ENCODE measurements around the gene CCDC57. TPM values are rescaled to one million over a fixed set of nuclear protein-coding genes. Genes with fewer than 3 reads are reported as not detected.

CCDC57 gene
- total and polyA plus RNA-seq, 2 of the 4 experiments (the other 2 are of a cell fraction), result 7.3 to 31.3 TPM

DNA sequence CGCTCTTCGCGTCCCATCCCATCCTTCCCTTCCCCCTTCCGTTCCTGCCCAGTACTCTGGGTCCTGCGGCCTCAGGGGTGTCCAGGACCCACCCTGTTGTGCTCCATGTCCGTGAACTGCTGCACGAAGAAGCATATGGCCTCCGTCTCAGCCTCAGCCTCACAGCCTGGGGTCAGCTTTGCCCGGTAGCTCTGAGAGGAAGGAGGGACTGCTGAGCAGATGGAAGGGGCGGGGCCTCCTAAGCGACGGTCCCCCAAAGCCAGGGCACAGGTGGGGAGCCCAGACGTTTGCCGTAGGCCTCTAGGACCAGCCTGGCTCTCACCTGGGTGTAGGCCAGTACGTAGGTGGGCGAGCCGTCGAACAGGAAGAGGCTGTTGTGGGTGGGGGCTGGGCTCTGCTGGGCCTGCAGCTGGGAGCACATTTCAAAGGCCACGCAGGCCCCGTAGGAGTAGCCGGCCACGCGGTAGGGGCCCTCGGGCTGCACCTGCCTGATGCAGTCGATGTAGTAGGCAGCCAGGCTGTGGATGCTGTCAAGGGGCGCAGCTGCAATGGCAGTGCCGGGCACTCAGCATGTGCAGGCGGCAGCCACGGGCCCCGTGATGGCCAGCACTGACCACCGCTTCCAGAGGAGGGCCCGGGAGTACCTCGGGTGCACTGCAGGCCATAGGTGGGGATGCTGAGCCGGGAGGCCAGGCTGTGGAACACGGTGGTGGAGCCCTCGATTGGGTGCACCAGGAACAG is 132.4 kb downstream of the CCDC57 start:
- Histone ChIP-seq H3K4me2 (ENCODE audit: low read depth, low read length) (no peak overlapping the region), H4K5ac (ENCODE audit: low read depth, low read length) (no peak overlapping the region), H2BK120ac (ENCODE audit: low read depth, low read length) (no peak overlapping the region), H3K36me3 (ENCODE audit: control insufficient read depth, insufficient read depth, low read length) (peaks cover 61% of the 10 kb centered on the region), H4K20me1 (ENCODE audit: insufficient read depth, low read length) (no peaks in the 10 kb centered on the region; the same call in 1 of the 2 replicates), H4K8ac (ENCODE audit: low read depth in 2 of 2, low read length in 2 of 2) (no peak overlapping the region), H3K4ac (ENCODE audit: low read depth, low read length) (no peak overlapping the region), H2BK5ac (ENCODE audit: low read depth, low read length, poor library complexity, severe bottlenecking) (no peak overlapping the region), H3K56ac (ENCODE audit: extremely low read depth, insufficient read depth, low read length) (no peak overlapping the region), H3K79me1 (ENCODE audit: low read depth in 1 of 2, low read length in 2 of 2) (no peaks in the 10 kb centered on the region), H4K91ac (ENCODE audit: insufficient read depth, low read depth, low read length) (no peak overlapping the region), H2AFZ (replicated peaks; ENCODE audit: low read length, poor library complexity) (peak overlapping the region; percentile 21), H3K18ac (ENCODE audit: low read depth, low read length) (no peak overlapping the region), H3K27me3 (ENCODE audit: control insufficient read depth, insufficient read depth, low read length) (no peaks in the 10 kb centered on the region), H3K23ac (ENCODE audit: low read depth, low read length) (no peak overlapping the region), H2AK5ac (ENCODE audit: low read depth, low read length) (no peak overlapping the region), H3K9ac (ENCODE audit: low read depth, low read length) (no peak overlapping the region), H2AK9ac (replicated peaks; ENCODE audit: low read depth, low read length, poor library complexity) (no peak overlapping the region), H3K9me1 (ENCODE audit: insufficient read depth, low read length) (no peaks in the 10 kb centered on the region), H3K14ac (replicated peaks; ENCODE audit: low read depth, low read length) (no peak overlapping the region), H3K4me1 (ENCODE audit: control insufficient read depth, insufficient read depth, low read length) (no peaks in the 10 kb centered on the region), H3K9me3 (ENCODE audit: control insufficient read depth, insufficient read depth, low read length) (no peaks in the 10 kb centered on the region), H3K27ac (ENCODE audit: insufficient read depth, low read length) (no peak overlapping the region), H3K4me3 (ENCODE audit: insufficient read depth, low read depth, low read length) (no peak overlapping the region), H2BK20ac (ENCODE audit: low read depth, low read length) (no peak overlapping the region), H2BK15ac (ENCODE audit: low read depth, low read length) (no peak overlapping the region)
- CTCF ChIA-PET, result no interaction called here
- 90% methylated on average over 22 of the region's 36 CpGs; no CpG with 5 or more reads in 1 of the 2 experiments for WGBS, 2 experiments (ENCODE audit: extremely low coverage in 2 of 2, insufficient read length in 1 of 2)
- ATAC-seq (ENCODE audit: low read depth) (no peak), DNase-seq (no peak)
- dilution Hi-C loops (cut with HindIII; ENCODE audit: low sequenced_read_pairs, unreplicated experiment) (no loop called here), in situ Hi-C loops (cut with MboI; ENCODE audit: low sequenced_read_pairs) (no loop called here), intact Hi-C loops (cut with micrococcal nuclease) (no loop called here)
- no TSS peak for BruUV-seq (replicated peaks)
- TF ChIP-seq MAZ (IDR thresholded peaks at IDR 0.05; ENCODE audit: borderline replicate concordance, low read depth, low read length) (no peak), CEBPB (IDR thresholded peaks at IDR 0.05; ENCODE audit: low read depth, low read length) (no peak), RCOR1 (IDR thresholded peaks at IDR 0.05; ENCODE audit: insufficient replicate concordance, low read length) (no peak), NFE2L2 (IDR thresholded peaks at IDR 0.05; ENCODE audit: low read depth, low read length) (no peak), CHD1 (IDR thresholded peaks at IDR 0.05; ENCODE audit: low read depth, low read length) (no peak), MXI1 (IDR thresholded peaks at IDR 0.05; ENCODE audit: borderline replicate concordance, low read depth, low read length) (no peak), SMC3 (IDR thresholded peaks at IDR 0.05; ENCODE audit: low read depth, low read length) (no peak), RFX5 (IDR thresholded peaks at IDR 0.05; ENCODE audit: low read depth, low read length) (no peak), RAD21 (IDR thresholded peaks at IDR 0.05; ENCODE audit: low read length) (no peak), POLR2A (IDR thresholded peaks at IDR 0.05; ENCODE audit: low read depth, low read length) (no peak), FOS (IDR thresholded peaks at IDR 0.05; ENCODE audit: low read depth, low read length) (no peak), MAFK (IDR thresholded peaks at IDR 0.05; ENCODE audit: low read depth, low read length) (no peak)
- TF ChIP-seq, protein P1, sequence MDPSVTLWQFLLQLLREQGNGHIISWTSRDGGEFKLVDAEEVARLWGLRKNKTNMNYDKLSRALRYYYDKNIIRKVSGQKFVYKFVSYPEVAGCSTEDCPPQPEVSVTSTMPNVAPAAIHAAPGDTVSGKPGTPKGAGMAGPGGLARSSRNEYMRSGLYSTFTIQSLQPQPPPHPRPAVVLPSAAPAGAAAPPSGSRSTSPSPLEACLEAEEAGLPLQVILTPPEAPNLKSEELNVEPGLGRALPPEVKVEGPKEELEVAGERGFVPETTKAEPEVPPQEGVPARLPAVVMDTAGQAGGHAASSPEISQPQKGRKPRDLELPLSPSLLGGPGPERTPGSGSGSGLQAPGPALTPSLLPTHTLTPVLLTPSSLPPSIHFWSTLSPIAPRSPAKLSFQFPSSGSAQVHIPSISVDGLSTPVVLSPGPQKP (IDR thresholded peaks at IDR 0.05; ENCODE audit: borderline replicate concordance, low read depth, low read length), result no peak
- TF ChIP-seq, protein P2, sequence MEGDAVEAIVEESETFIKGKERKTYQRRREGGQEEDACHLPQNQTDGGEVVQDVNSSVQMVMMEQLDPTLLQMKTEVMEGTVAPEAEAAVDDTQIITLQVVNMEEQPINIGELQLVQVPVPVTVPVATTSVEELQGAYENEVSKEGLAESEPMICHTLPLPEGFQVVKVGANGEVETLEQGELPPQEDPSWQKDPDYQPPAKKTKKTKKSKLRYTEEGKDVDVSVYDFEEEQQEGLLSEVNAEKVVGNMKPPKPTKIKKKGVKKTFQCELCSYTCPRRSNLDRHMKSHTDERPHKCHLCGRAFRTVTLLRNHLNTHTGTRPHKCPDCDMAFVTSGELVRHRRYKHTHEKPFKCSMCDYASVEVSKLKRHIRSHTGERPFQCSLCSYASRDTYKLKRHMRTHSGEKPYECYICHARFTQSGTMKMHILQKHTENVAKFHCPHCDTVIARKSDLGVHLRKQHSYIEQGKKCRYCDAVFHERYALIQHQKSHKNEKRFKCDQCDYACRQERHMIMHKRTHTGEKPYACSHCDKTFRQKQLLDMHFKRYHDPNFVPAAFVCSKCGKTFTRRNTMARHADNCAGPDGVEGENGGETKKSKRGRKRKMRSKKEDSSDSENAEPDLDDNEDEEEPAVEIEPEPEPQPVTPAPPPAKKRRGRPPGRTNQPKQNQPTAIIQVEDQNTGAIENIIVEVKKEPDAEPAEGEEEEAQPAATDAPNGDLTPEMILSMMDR (conservative IDR thresholded peaks at IDR 0.05; ENCODE audit: low read depth, low read length), result no peak
- TF ChIP-seq, protein P3, sequence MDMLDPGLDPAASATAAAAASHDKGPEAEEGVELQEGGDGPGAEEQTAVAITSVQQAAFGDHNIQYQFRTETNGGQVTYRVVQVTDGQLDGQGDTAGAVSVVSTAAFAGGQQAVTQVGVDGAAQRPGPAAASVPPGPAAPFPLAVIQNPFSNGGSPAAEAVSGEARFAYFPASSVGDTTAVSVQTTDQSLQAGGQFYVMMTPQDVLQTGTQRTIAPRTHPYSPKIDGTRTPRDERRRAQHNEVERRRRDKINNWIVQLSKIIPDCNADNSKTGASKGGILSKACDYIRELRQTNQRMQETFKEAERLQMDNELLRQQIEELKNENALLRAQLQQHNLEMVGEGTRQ (IDR thresholded peaks at IDR 0.05; ENCODE audit: low read depth, low read length), result no peak
- POLR2A ChIA-PET (ENCODE audit: unreplicated experiment), result no interaction called here

Data from IMR-90 (cell line).